Activated T-helper 2 cell treated with anti-CD3 and anti-CD28 coated beads, Interferon-gamma antibody, Interleukin-2, Interleukin-4, amounts not matched to agents 10 μg/mL and 5 μg/mL and 100 μg/mL, durations not matched to agents 14 hours and 24 hours and 36 hours (primary cell): Measurements from ENCODE around the gene SEMA3D. TPM values are rescaled to one million over a fixed set of nuclear protein-coding genes. Genes with fewer than 3 reads are reported as not detected.

Source experiments
- DNase-seq: peaks from one replicate; pipeline ENCODE4 v3.0.0; 2021; ENCODE audit warnings: low spot score
- H3K27ac Mint-ChIP-seq: one replicate; pipeline ENCODE4 v1.8.0; 2021; ENCODE audit warnings: mixed read lengths
- H3K27me3 Mint-ChIP-seq: one replicate; pipeline ENCODE4 v1.8.0; 2021; ENCODE audit warnings: low read depth, mixed read lengths
- H3K36me3 Mint-ChIP-seq: one replicate; pipeline ENCODE4 v1.8.0; 2021; ENCODE audit warnings: low read depth, mixed read lengths
- H3K4me1 Mint-ChIP-seq: one replicate; pipeline ENCODE4 v1.8.0; 2021; ENCODE audit warnings: low read depth, mixed read lengths
- H3K4me3 Mint-ChIP-seq: one replicate; pipeline ENCODE4 v1.8.0; 2021; ENCODE audit warnings: low read depth, mild to moderate bottlenecking, moderate library complexity, mixed read lengths
- H3K9me3 Mint-ChIP-seq: one replicate; pipeline ENCODE4 v1.8.0; 2021; ENCODE audit warnings: mixed read lengths
- intact Hi-C: fragments of 100-400 bp; cut with micrococcal nuclease; formaldehyde crosslinking; loops from one replicate; pipeline ENCODE4 v1.15.1; 2023
- total RNA-seq: library from RNA; stranded (reverse); gene quantifications from 2 replicates; pipeline ENCODE4 v1.2.3, GENCODE V29; 2022

Gene SEMA3D
- total RNA-seq, 1 donor from 2014 or later, result 0.11 TPM

- DNase-seq, result no peak
- intact Hi-C loops, result no loop called here
- H3K27ac Mint-ChIP-seq, result no peak overlapping the region
- no peaks in the 10 kb centered on the region for H3K9me3 Mint-ChIP-seq
- no peaks in the 10 kb centered on the region for H3K36me3 Mint-ChIP-seq
- H3K27me3 Mint-ChIP-seq, result no peaks in the 10 kb centered on the region
- no peaks in the 10 kb centered on the region for H3K4me1 Mint-ChIP-seq
- H3K4me3 Mint-ChIP-seq, result no peak overlapping the region
These were observed 105.5 kb downstream of the SEMA3D start for GRCh38 chr7:85081392-85081791.

- intact Hi-C loops, result no loop called here
These were observed 107.4 kb downstream of the SEMA3D start for GRCh38 chr7:85079434-85079833.

GRCh38 chr7:85078181-85078580 lies 108.7 kb downstream of the SEMA3D start:
- Mint-ChIP-seq H3K27me3 (no peaks in the 10 kb centered on the region), H3K9me3 (no peaks in the 10 kb centered on the region), H3K36me3 (no peaks in the 10 kb centered on the region), H3K27ac (no peak overlapping the region), H3K4me3 (no peak overlapping the region), H3K4me1 (no peaks in the 10 kb centered on the region)
- intact Hi-C loops, result no loop called here
- DNase-seq, result no peak

More at GRCh38 chr7:85079434-85079833, 107.4 kb downstream of the SEMA3D start:
- Mint-ChIP-seq H3K27me3 (no peaks in the 10 kb centered on the region), H3K4me3 (no peak overlapping the region), H3K9me3 (no peaks in the 10 kb centered on the region), H3K27ac (no peak overlapping the region), H3K4me1 (no peaks in the 10 kb centered on the region), H3K36me3 (no peaks in the 10 kb centered on the region)
- no peak for DNase-seq

GRCh38 chr7:85075864-85076263 lies 111.0 kb downstream of the SEMA3D start:
- intact Hi-C loops, result no loop called here
- H3K36me3 Mint-ChIP-seq, result no peaks in the 10 kb centered on the region
- H3K9me3 Mint-ChIP-seq, result no peaks in the 10 kb centered on the region
- no peak overlapping the region for H3K4me3 Mint-ChIP-seq
- no peak overlapping the region for H3K27ac Mint-ChIP-seq
- no peaks in the 10 kb centered on the region for H3K27me3 Mint-ChIP-seq
- no peak for DNase-seq
- H3K4me1 Mint-ChIP-seq, result no peaks in the 10 kb centered on the region

GRCh38 chr7:85074992-85075391 lies 111.9 kb downstream of the SEMA3D start:
- H3K27me3 Mint-ChIP-seq, result no peaks in the 10 kb centered on the region
- H3K4me1 Mint-ChIP-seq, result no peaks in the 10 kb centered on the region
- no peaks in the 10 kb centered on the region for H3K9me3 Mint-ChIP-seq
- no peaks in the 10 kb centered on the region for H3K36me3 Mint-ChIP-seq
- H3K27ac Mint-ChIP-seq, result no peak overlapping the region
- H3K4me3 Mint-ChIP-seq, result no peak overlapping the region
- intact Hi-C loops, result no loop called here
- DNase-seq, result no peak

GRCh38 chr7:85074016-85074415 lies 112.8 kb downstream of the SEMA3D start:
- no peaks in the 10 kb centered on the region for H3K4me1 Mint-ChIP-seq
- DNase-seq, result no peak
- H3K9me3 Mint-ChIP-seq, result no peaks in the 10 kb centered on the region
- H3K4me3 Mint-ChIP-seq, result no peak overlapping the region
- intact Hi-C loops, result no loop called here
- no peaks in the 10 kb centered on the region for H3K36me3 Mint-ChIP-seq
- H3K27me3 Mint-ChIP-seq, result no peaks in the 10 kb centered on the region
- H3K27ac Mint-ChIP-seq, result no peak overlapping the region

GRCh38 chr7:85070967-85071628 lies 115.8 kb downstream of the SEMA3D start:
- no peaks in the 10 kb centered on the region for H3K4me1 Mint-ChIP-seq
- no peak overlapping the region for H3K27ac Mint-ChIP-seq
- no peaks in the 10 kb centered on the region for H3K27me3 Mint-ChIP-seq
- no peak overlapping the region for H3K4me3 Mint-ChIP-seq
- no peak for DNase-seq
- intact Hi-C loops, result no loop called here
- H3K9me3 Mint-ChIP-seq, result no peaks in the 10 kb centered on the region
- no peaks in the 10 kb centered on the region for H3K36me3 Mint-ChIP-seq

- Mint-ChIP-seq H3K27me3 (no peaks in the 10 kb centered on the region), H3K4me3 (no peak overlapping the region), H3K27ac (no peak overlapping the region), H3K9me3 (no peaks in the 10 kb centered on the region), H3K4me1 (no peaks in the 10 kb centered on the region), H3K36me3 (no peaks in the 10 kb centered on the region)
- no peak for DNase-seq
- intact Hi-C loops, result no loop called here
These were observed 118.1 kb downstream of the SEMA3D start for GRCh38 chr7:85068799-85069198.

- no peaks in the 10 kb centered on the region for H3K36me3 Mint-ChIP-seq
- no peaks in the 10 kb centered on the region for H3K4me1 Mint-ChIP-seq
- DNase-seq, result no peak
- no peaks in the 10 kb centered on the region for H3K9me3 Mint-ChIP-seq
- no peak overlapping the region for H3K27ac Mint-ChIP-seq
- intact Hi-C loops, result no loop called here
- no peak overlapping the region for H3K4me3 Mint-ChIP-seq
- no peaks in the 10 kb centered on the region for H3K27me3 Mint-ChIP-seq
These were observed 119.5 kb downstream of the SEMA3D start for GRCh38 chr7:85067371-85067770.

- Mint-ChIP-seq H3K27me3 (no peaks in the 10 kb centered on the region), H3K9me3 (no peaks in the 10 kb centered on the region), H3K4me3 (no peak overlapping the region), H3K27ac (no peak overlapping the region), H3K4me1 (no peaks in the 10 kb centered on the region), H3K36me3 (no peaks in the 10 kb centered on the region)
- no peak for DNase-seq
- intact Hi-C loops, result no loop called here
These were observed 120.9 kb downstream of the SEMA3D start for GRCh38 chr7:85065888-85066485.

GRCh38 chr7:85065306-85065705 lies 121.5 kb downstream of the SEMA3D start:
- Mint-ChIP-seq H3K9me3 (no peaks in the 10 kb centered on the region), H3K4me3 (no peak overlapping the region), H3K27ac (no peak overlapping the region), H3K36me3 (no peaks in the 10 kb centered on the region), H3K4me1 (no peaks in the 10 kb centered on the region), H3K27me3 (no peaks in the 10 kb centered on the region)
- no peak for DNase-seq
- intact Hi-C loops, result no loop called here

- no peak overlapping the region for H3K4me3 Mint-ChIP-seq
- H3K4me1 Mint-ChIP-seq, result no peaks in the 10 kb centered on the region
- no peak for DNase-seq
- no peaks in the 10 kb centered on the region for H3K27me3 Mint-ChIP-seq
- H3K9me3 Mint-ChIP-seq, result no peaks in the 10 kb centered on the region
- H3K27ac Mint-ChIP-seq, result no peak overlapping the region
- intact Hi-C loops, result no loop called here
- H3K36me3 Mint-ChIP-seq, result no peaks in the 10 kb centered on the region
These were observed 124.2 kb downstream of the SEMA3D start for GRCh38 chr7:85062651-85063050.

- Mint-ChIP-seq H3K4me1 (no peaks in the 10 kb centered on the region), H3K4me3 (no peak overlapping the region), H3K36me3 (no peaks in the 10 kb centered on the region), H3K27me3 (no peaks in the 10 kb centered on the region), H3K9me3 (no peaks in the 10 kb centered on the region), H3K27ac (no peak overlapping the region)
- no peak for DNase-seq
- intact Hi-C loops, result no loop called here
These were observed 125.4 kb downstream of the SEMA3D start for GRCh38 chr7:85061456-85061855.
